Liver (tissue), 9 donors: ENCODE results near the gene GRIK1. TPM values are rescaled to one million over a fixed set of nuclear protein-coding genes. Genes with fewer than 3 reads are reported as not detected.

ENCODE experiments used
- DNase-seq: peaks from one replicate; pipeline ENCODE4 v3.0.0-alpha.2; 2017; ENCODE audit warnings: low spot score
- H3K27ac ChIP-seq, 2 donors: one replicate each; pipeline ENCODE4 v1.7.0; 2013; ENCODE audit warnings: inconsistent platforms in 2 of 2, low read length in 2 of 2, control low read depth in 1 of 2, low read depth in 1 of 2, mild to moderate bottlenecking in 1 of 2
- H3K27me3 ChIP-seq, 4 donors: one replicate each; pipeline versions ENCODE4 v1.6.1 to v1.7.0; 2013; ENCODE audit warnings: low read length in 3 of 4, inconsistent platforms in 1 of 4, mild to moderate bottlenecking in 1 of 4, moderate library complexity in 1 of 4; ENCODE audit not compliant: control insufficient read depth in 4 of 4, insufficient read depth in 4 of 4
- H3K36me3 ChIP-seq, 4 donors: one replicate each; pipeline versions ENCODE4 v1.6.1 to v1.7.0; 2013; ENCODE audit warnings: low read length in 3 of 4, mild to moderate bottlenecking in 3 of 4, low read depth in 1 of 4, moderate library complexity in 1 of 4; ENCODE audit not compliant: control insufficient read depth in 4 of 4, insufficient read depth in 3 of 4
- H3K4me1 ChIP-seq, 4 donors: one replicate each; pipeline versions ENCODE4 v1.6.1 to v1.7.0; 2013; ENCODE audit warnings: low read length in 3 of 4, mild to moderate bottlenecking in 3 of 4, moderate library complexity in 1 of 4; ENCODE audit not compliant: control insufficient read depth in 4 of 4, insufficient read depth in 4 of 4
- H3K4me3 ChIP-seq, 3 donors: one replicate each; pipeline versions ENCODE4 v1.6.1 to v1.7.0; 2013; ENCODE audit warnings: low read length in 3 of 3, control low read depth in 1 of 3, low read depth in 1 of 3, mild to moderate bottlenecking in 1 of 3
- H3K9ac ChIP-seq, 2 donors: one replicate each; pipeline ENCODE4 v1.7.0; 2013; ENCODE audit warnings: low read length in 2 of 2, mild to moderate bottlenecking in 2 of 2, moderate library complexity in 2 of 2, control low read depth in 1 of 2, low read depth in 1 of 2
- H3K9me3 ChIP-seq, 4 donors: one replicate each; pipeline versions ENCODE4 v1.6.1 to v1.7.0; 2013; ENCODE audit warnings: low read length in 3 of 4; ENCODE audit not compliant: control insufficient read depth in 4 of 4
- EGR1 ChIP-seq, 2 donors: IDR thresholded peaks; 2 replicates each; pipeline ENCODE4 v1.6.1; 2016 to 2018; ENCODE audit warnings: antibody characterized with exemption in 2 of 2, low read depth in 2 of 2
- FOXA1 ChIP-seq: IDR thresholded peaks from 2 replicates; pipeline ENCODE4 v1.6.1; 2016; ENCODE audit warnings: antibody characterized with exemption
- FOXA2 ChIP-seq: IDR thresholded peaks from 2 replicates; pipeline ENCODE4 v1.6.1; 2016; ENCODE audit warnings: antibody characterized with exemption
- GABPA ChIP-seq, 2 donors: IDR thresholded peaks in 1 of 2; conservative IDR thresholded peaks in 1 of 2; 2 replicates each; pipeline ENCODE4 v1.6.1; 2016; ENCODE audit warnings: antibody characterized with exemption in 2 of 2, mild to moderate bottlenecking in 1 of 2, moderate library complexity in 1 of 2
- HNF4A ChIP-seq, 2 donors: conservative IDR thresholded peaks; 2 replicates each; pipeline ENCODE4 v1.6.1; 2016; ENCODE audit warnings: antibody characterized with exemption in 2 of 2, mild to moderate bottlenecking in 2 of 2
- HNF4G ChIP-seq: IDR thresholded peaks from 2 replicates; pipeline ENCODE4 v1.6.1; 2016; ENCODE audit warnings: antibody characterized with exemption
- JUND ChIP-seq, 2 donors: IDR thresholded peaks; 2 replicates each; pipeline ENCODE4 v1.6.1; 2016; ENCODE audit warnings: antibody characterized with exemption in 2 of 2
- NR2F2 ChIP-seq: IDR thresholded peaks from 2 replicates; pipeline ENCODE4 v1.6.1; 2016; ENCODE audit warnings: antibody characterized with exemption
- RAD21 ChIP-seq, 2 donors: IDR thresholded peaks; 2 replicates each; pipeline ENCODE4 v1.6.1; 2016; ENCODE audit warnings: antibody characterized with exemption in 2 of 2, mild to moderate bottlenecking in 2 of 2
- REST ChIP-seq: IDR thresholded peaks from 2 replicates; pipeline ENCODE4 v1.6.1; 2016; ENCODE audit warnings: antibody characterized with exemption, mild to moderate bottlenecking
- RXRA ChIP-seq, 2 donors: IDR thresholded peaks; 2 replicates each; pipeline ENCODE4 v1.6.1; 2017 to 2018; ENCODE audit warnings: antibody characterized with exemption in 2 of 2, mild to moderate bottlenecking in 1 of 2
- SP1 ChIP-seq: IDR thresholded peaks from 2 replicates; pipeline ENCODE4 v1.6.1; 2018; ENCODE audit warnings: antibody characterized with exemption, mild to moderate bottlenecking
- TAF1 ChIP-seq: conservative IDR thresholded peaks from 2 replicates; pipeline ENCODE4 v1.6.1; 2016; ENCODE audit warnings: antibody characterized with exemption, mild to moderate bottlenecking
- YY1 ChIP-seq: IDR thresholded peaks from 2 replicates; pipeline ENCODE4 v1.6.1; 2016; ENCODE audit warnings: antibody characterized with exemption, mild to moderate bottlenecking
- WGBS: extraction: QIAGEN DNeasy Blood & Tissue Kit; methylation state at CpG from one replicate; pipeline ENCODE4 v1.1.7; 2013; 5-methylcytosine and 5-hydroxymethylcytosine counted together
- polyA plus RNA-seq, 2 donors: library from polyadenylated mRNA; stranded (reverse) in 1 of 2; unstranded in 1 of 2; fragments of 200-250 nt in 1 of 2; fragments of >200 nt in 1 of 2; fragmentation: Nextera tagmentation in 1 of 2; extraction: Ambion mirVana in 1 of 2; gene quantifications; one replicate each; pipeline versions ENCODE4 v1.2.1 to v1.2.3, GENCODE V29; 2013 to 2015
- total RNA-seq, 2 donors: library from RNA; depleted of rRNA; stranded (reverse); fragments of >200 nt; gene quantifications; one replicate each; pipeline ENCODE4 v1.2.3, GENCODE V29; 2014
- TF ChIP-seq, protein P1 (sequence below): IDR thresholded peaks from 2 replicates; pipeline ENCODE4 v1.6.1; 2016; ENCODE audit warnings: antibody characterized with exemption
- TF ChIP-seq, protein P2 (sequence below): fragments of 150-350 bp; IDR thresholded peaks from 2 replicates; pipeline ENCODE4 v1.5.1; 2017; ENCODE audit warnings: improper control_type of control experiment, low read depth, low read length; ENCODE audit not compliant: missing input control
- TF ChIP-seq, protein P3 (sequence below): IDR thresholded peaks from 2 replicates; pipeline ENCODE4 v1.6.1; 2016; ENCODE audit warnings: antibody characterized with exemption
- TF ChIP-seq, protein P4 (sequence below): IDR thresholded peaks from 2 replicates; pipeline ENCODE4 v1.6.1; 2016; ENCODE audit warnings: antibody characterized with exemption
- donor health status: healthy.
- donor health status: healthy.
- donor health status: healthy.
- donor health status: healthy.
- donor health status: healthy.

The GRIK1 gene
- total and polyA plus RNA-seq, 4 donors, result 0.02 to 0.14 (median 0.05) TPM; not detected in 1

DNA sequence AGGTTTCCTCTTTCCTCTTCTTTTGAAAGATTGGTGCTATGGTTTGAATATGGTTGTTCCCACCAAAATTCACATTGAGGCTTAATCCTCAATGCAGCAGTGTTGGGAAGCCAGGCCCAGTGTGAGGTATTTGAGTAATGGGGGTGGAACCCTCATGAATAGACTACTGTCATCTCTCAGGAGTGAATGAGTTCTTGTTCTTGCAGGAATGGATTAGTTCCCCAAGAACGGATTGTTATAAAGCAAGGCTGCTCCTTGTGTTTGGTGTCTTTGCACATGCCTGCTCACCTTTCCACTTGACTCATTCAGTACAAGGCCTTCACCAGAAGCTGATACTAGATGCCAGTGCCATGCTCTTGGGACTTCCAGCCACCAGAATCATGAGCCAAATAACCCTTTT, 417.9 kb downstream of the GRIK1 start:
- Histone ChIP-seq H3K4me1 (peaks cover 0 to 4% (median 0%) of the 10 kb centered on the region in 4 donors), H3K27me3 (no peaks in the 10 kb centered on the region), H3K36me3 (no peaks in the 10 kb centered on the region), H3K27ac (no peak overlapping the region), H3K9ac (no peak overlapping the region), H3K4me3 (no peak overlapping the region), H3K9me3 (peaks cover 2 to 13% (median 5%) of the 10 kb centered on the region in 4 donors)
- DNase-seq, result no peak
- WGBS, result 92% methylated on average over 1 of the region's 1 CpG
- TF ChIP-seq, protein P1, sequence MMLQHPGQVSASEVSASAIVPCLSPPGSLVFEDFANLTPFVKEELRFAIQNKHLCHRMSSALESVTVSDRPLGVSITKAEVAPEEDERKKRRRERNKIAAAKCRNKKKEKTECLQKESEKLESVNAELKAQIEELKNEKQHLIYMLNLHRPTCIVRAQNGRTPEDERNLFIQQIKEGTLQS, result no peak
- no peak for TF ChIP-seq HNF4G
- TF ChIP-seq YY1, result no peak
- TF ChIP-seq EGR1 (IDR thresholded peaks at IDR 0.05; ENCODE audit: low read depth in 2 of 2), result no peak
- no peak for TF ChIP-seq REST
- no peak for TF ChIP-seq TAF1
- no peak for TF ChIP-seq RXRA (IDR thresholded peaks at IDR 0.05)
- TF ChIP-seq SP1, result no peak
- TF ChIP-seq NR2F2, result no peak
- TF ChIP-seq HNF4A (conservative IDR thresholded peaks at IDR 0.05), result no peak
- TF ChIP-seq JUND (IDR thresholded peaks at IDR 0.05), result no peak
- TF ChIP-seq, protein P2, sequence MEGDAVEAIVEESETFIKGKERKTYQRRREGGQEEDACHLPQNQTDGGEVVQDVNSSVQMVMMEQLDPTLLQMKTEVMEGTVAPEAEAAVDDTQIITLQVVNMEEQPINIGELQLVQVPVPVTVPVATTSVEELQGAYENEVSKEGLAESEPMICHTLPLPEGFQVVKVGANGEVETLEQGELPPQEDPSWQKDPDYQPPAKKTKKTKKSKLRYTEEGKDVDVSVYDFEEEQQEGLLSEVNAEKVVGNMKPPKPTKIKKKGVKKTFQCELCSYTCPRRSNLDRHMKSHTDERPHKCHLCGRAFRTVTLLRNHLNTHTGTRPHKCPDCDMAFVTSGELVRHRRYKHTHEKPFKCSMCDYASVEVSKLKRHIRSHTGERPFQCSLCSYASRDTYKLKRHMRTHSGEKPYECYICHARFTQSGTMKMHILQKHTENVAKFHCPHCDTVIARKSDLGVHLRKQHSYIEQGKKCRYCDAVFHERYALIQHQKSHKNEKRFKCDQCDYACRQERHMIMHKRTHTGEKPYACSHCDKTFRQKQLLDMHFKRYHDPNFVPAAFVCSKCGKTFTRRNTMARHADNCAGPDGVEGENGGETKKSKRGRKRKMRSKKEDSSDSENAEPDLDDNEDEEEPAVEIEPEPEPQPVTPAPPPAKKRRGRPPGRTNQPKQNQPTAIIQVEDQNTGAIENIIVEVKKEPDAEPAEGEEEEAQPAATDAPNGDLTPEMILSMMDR, result no peak
- TF ChIP-seq FOXA1, result no peak
- TF ChIP-seq, protein P3, sequence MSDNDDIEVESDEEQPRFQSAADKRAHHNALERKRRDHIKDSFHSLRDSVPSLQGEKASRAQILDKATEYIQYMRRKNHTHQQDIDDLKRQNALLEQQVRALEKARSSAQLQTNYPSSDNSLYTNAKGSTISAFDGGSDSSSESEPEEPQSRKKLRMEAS, result no peak
- TF ChIP-seq FOXA2, result no peak
- no peak for TF ChIP-seq GABPA (IDR thresholded peaks at IDR 0.05 in 1 of 2, conservative IDR thresholded peaks at IDR 0.05 in 1 of 2)
- no peak for TF ChIP-seq RAD21 (IDR thresholded peaks at IDR 0.05)
- TF ChIP-seq, protein P4, sequence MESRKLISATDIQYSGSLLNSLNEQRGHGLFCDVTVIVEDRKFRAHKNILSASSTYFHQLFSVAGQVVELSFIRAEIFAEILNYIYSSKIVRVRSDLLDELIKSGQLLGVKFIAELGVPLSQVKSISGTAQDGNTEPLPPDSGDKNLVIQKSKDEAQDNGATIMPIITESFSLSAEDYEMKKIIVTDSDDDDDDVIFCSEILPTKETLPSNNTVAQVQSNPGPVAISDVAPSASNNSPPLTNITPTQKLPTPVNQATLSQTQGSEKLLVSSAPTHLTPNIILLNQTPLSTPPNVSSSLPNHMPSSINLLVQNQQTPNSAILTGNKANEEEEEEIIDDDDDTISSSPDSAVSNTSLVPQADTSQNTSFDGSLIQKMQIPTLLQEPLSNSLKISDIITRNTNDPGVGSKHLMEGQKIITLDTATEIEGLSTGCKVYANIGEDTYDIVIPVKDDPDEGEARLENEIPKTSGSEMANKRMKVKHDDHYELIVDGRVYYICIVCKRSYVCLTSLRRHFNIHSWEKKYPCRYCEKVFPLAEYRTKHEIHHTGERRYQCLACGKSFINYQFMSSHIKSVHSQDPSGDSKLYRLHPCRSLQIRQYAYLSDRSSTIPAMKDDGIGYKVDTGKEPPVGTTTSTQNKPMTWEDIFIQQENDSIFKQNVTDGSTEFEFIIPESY, result no peak
